HCT116 (cell line): ENCODE results near the gene CLASP2. TPM values are rescaled to one million over a fixed set of nuclear protein-coding genes. Genes with fewer than 3 reads are reported as not detected.

Experiments
- ATAC-seq: fragments of 200-7000 bp; cut with Tn5 transposase; 2 replicates; pipeline ENCODE4 v1.9.1; 2020; ENCODE audit warnings: mild to moderate bottlenecking, moderate library complexity
- BruUV-seq: library from RNA; stranded (reverse); fragments of 400-500 nt; replicated peaks from 2 replicates; lab custom pipeline; 2021; lab: Mats Ljungman, UMichigan
- CTCF ChIA-PET: fragments of 300-600 bp; sonication (Branson Sonifier 250); formaldehyde crosslinking; loops from one replicate; lab custom pipeline; 2021; ENCODE audit warnings: antibody characterized with exemption; lab: Charles Lee
- POLR2A ChIA-PET: fragments of 300-600, 350-600 bp; sonication (Branson Sonifier 250); formaldehyde crosslinking; loops from one replicate; lab custom pipeline; 2021; ENCODE audit warnings: antibody characterized with exemption; lab: Charles Lee
- RAD21 ChIA-PET, 2 experiments: fragments of 300-600 bp; sonication (Branson Sonifier 250); formaldehyde crosslinking; loops; one replicate each; lab custom pipeline; 2023; ENCODE audit warnings: low total read pairs in 2 of 2; ENCODE audit not compliant: uncharacterized antibody in 2 of 2, unreplicated experiment in 2 of 2, low non-redundant PET in 1 of 2; lab: Charles Lee
- DNase-seq: peaks from one replicate; pipeline ENCODE4 v3.0.0-alpha.2; 2010; ENCODE audit warnings: low read depth, low spot score
- H2AFZ ChIP-seq: fragments of 200-600 bp; shearing (Covaris generic), sonication (generic); 2 replicates; pipeline ENCODE4 v1.6.1; 2017; ENCODE audit warnings: low read depth, mixed run types, mixed read lengths, antibody characterized with exemption, low read length; ENCODE audit not compliant: poor library complexity, severe bottlenecking
- H3K27ac ChIP-seq: 2 replicates; pipeline ENCODE4 v1.5.1; 2012; ENCODE audit warnings: low read depth, low read length
- H3K27me3 ChIP-seq: fragments of 200-600 bp; sonication (generic); 2 replicates; pipeline ENCODE4 v1.6.1; 2016; ENCODE audit warnings: mixed run types, low read length, mixed read lengths; ENCODE audit not compliant: insufficient read depth
- H3K36me3 ChIP-seq, 2 experiments: fragments of 200-500 bp in 1 of 2; fragments of 200-600 bp in 1 of 2; sonication (Bioruptor generic) in 1 of 2; sonication (generic) in 1 of 2; 2 replicates each; pipeline versions ENCODE4 v1.5.1 to v1.6.1; 2014 to 2016; ENCODE audit warnings: low read length in 2 of 2, inconsistent platforms in 1 of 2, mixed read lengths in 1 of 2, mixed run types in 1 of 2; ENCODE audit not compliant: insufficient read depth in 2 of 2, control insufficient read depth in 1 of 2
- H3K4me1 ChIP-seq, 2 experiments: fragments of 200-600 bp in 1 of 2; sonication (generic) in 1 of 2; 2 replicates each; pipeline versions ENCODE4 v1.5.1 to v1.6.1; 2012 to 2017; ENCODE audit warnings: low read length in 2 of 2, inconsistent platforms in 1 of 2, mild to moderate bottlenecking in 1 of 2, mixed read lengths in 1 of 2, mixed run types in 1 of 2, moderate library complexity in 1 of 2; ENCODE audit not compliant: insufficient read depth in 2 of 2, control insufficient read depth in 1 of 2
- H3K4me2 ChIP-seq: fragments of 200-600 bp; sonication (generic); 2 replicates; pipeline ENCODE4 v1.6.1; 2017; ENCODE audit warnings: mixed run types, low read length, mixed read lengths
- H3K4me3 ChIP-seq, 2 experiments: fragments of 200-600 bp in 1 of 2; sonication (generic) in 1 of 2; replicated peaks in 1 of 2; 2 replicates each; pipeline ENCODE4 v1.5.1; 2011 to 2016; ENCODE audit warnings: low read length in 2 of 2, control low read depth in 1 of 2, low read depth in 1 of 2, mild to moderate bottlenecking in 1 of 2, mixed read lengths in 1 of 2, mixed run types in 1 of 2
- H3K79me2 ChIP-seq: fragments of 200-600 bp; sonication (generic); 2 replicates; pipeline ENCODE4 v1.6.1; 2017; ENCODE audit warnings: mild to moderate bottlenecking, mixed run types, low read length, moderate library complexity, mixed read lengths; ENCODE audit not compliant: insufficient read depth
- H3K9ac ChIP-seq: fragments of 200-600 bp; sonication (generic); 2 replicates; pipeline ENCODE4 v1.6.1; 2016; ENCODE audit warnings: low read length, mixed read lengths
- H3K9me2 ChIP-seq: fragments of 200-600 bp; sonication (generic), shearing (Covaris generic); 2 replicates; pipeline ENCODE4 v1.6.1; 2017; ENCODE audit warnings: mixed run types, mild to moderate bottlenecking, moderate library complexity; ENCODE audit not compliant: insufficient read depth
- H3K9me3 ChIP-seq, 2 experiments: fragments of 200-500 bp in 1 of 2; fragments of 200-600 bp in 1 of 2; sonication (Bioruptor generic) in 1 of 2; sonication (generic) in 1 of 2; 2 replicates each; pipeline ENCODE4 v1.6.1; 2014 to 2017; ENCODE audit warnings: low read length in 2 of 2, mixed read lengths in 2 of 2, inconsistent platforms in 1 of 2, low read depth in 1 of 2, mild to moderate bottlenecking in 1 of 2, mixed run types in 1 of 2, moderate library complexity in 1 of 2; ENCODE audit not compliant: control insufficient read depth in 1 of 2, insufficient read depth in 1 of 2
- H4K20me1 ChIP-seq: fragments of 200-600 bp; sonication (generic), shearing (Covaris generic); 2 replicates; pipeline ENCODE4 v1.6.1; 2017; ENCODE audit warnings: mixed run types, mild to moderate bottlenecking, moderate library complexity; ENCODE audit not compliant: insufficient read depth
- EZH2 ChIP-seq: fragments of 200-600 bp; sonication (generic); IDR thresholded peaks from 2 replicates; pipeline ENCODE4 v1.6.1; 2017; ENCODE audit warnings: antibody characterized with exemption, mixed run types
- POLR2A ChIP-seq: IDR thresholded peaks from 2 replicates; pipeline ENCODE4 v1.7.0; 2011; ENCODE audit warnings: borderline replicate concordance; ENCODE audit not compliant: insufficient read depth, insufficient read length; ENCODE audit errors: extremely low read depth
- RAD21 ChIP-seq: IDR thresholded peaks from 2 replicates; pipeline ENCODE4 v1.6.1; 2012; ENCODE audit warnings: low read depth, mild to moderate bottlenecking
- SP1 ChIP-seq: IDR thresholded peaks from 2 replicates; pipeline ENCODE4 v1.6.1; 2012; ENCODE audit warnings: low read depth
- TCF7L2 ChIP-seq: IDR thresholded peaks from 2 replicates; pipeline ENCODE4 v1.7.0; 2011; ENCODE audit warnings: borderline replicate concordance, inconsistent platforms; ENCODE audit not compliant: insufficient read depth, insufficient read length; ENCODE audit errors: extremely low read depth
- intact Hi-C: fragments of 100-400 bp; cut with micrococcal nuclease; formaldehyde crosslinking; loops from 2 replicates; pipeline ENCODE4 v1.10.0; 2022
- total RNA-seq: library from RNA; stranded (reverse); gene quantifications from one replicate; pipeline ENCODE4 v1.2.1, GENCODE V29; 2021; ENCODE audit not compliant: unreplicated experiment
- TF ChIP-seq, protein P1 (sequence below), 3 experiments: fragments of 200-600 bp in 1 of 3; sonication (generic) in 1 of 3; IDR thresholded peaks in 2 of 3; conservative IDR thresholded peaks in 1 of 3; 2 replicates each; pipeline ENCODE4 v1.5.1; 2012 to 2017; ENCODE audit warnings: low read depth in 2 of 3, low read length in 2 of 3, antibody characterized with exemption in 1 of 3, borderline replicate concordance in 1 of 3, control low read depth in 1 of 3, mild to moderate bottlenecking in 1 of 3, mixed read lengths in 1 of 3, mixed run types in 1 of 3, moderate library complexity in 1 of 3; ENCODE audit not compliant: insufficient read depth in 1 of 3
- TF ChIP-seq, protein P2 (sequence below): IDR thresholded peaks from 2 replicates; pipeline ENCODE4 v1.6.1; 2012; ENCODE audit warnings: low read depth

The CLASP2 gene
- total RNA-seq, 1 experiment from 2014 or later, result 36.3 TPM

GRCh38 chr3:33597257-33597689, 120.8 kb downstream of the CLASP2 start:
- CTCF ChIA-PET, result no interaction called here
- Histone ChIP-seq H3K79me2 (no peaks in the 10 kb centered on the region), H4K20me1 (no peaks in the 10 kb centered on the region), H3K9me2 (no peaks in the 10 kb centered on the region), H3K4me1 (no peaks in the 10 kb centered on the region), H3K27ac (no peak overlapping the region), H2AFZ (no peak overlapping the region), H3K27me3 (no peaks in the 10 kb centered on the region), H3K36me3 (0 out of 4 replicates have a peak, but pooled peaks cover 0 to under 1% of the 10 kb centered on the region in 2 experiments), H3K9me3 (no peaks in the 10 kb centered on the region), H3K4me3 (no peak overlapping the region), H3K9ac (no peak overlapping the region), H3K4me2 (no peak overlapping the region)
- TF ChIP-seq TCF7L2 (no peak), POLR2A (no peak), EZH2 (no peak), RAD21 (no peak), SP1 (no peak)
- TF ChIP-seq, protein P1, sequence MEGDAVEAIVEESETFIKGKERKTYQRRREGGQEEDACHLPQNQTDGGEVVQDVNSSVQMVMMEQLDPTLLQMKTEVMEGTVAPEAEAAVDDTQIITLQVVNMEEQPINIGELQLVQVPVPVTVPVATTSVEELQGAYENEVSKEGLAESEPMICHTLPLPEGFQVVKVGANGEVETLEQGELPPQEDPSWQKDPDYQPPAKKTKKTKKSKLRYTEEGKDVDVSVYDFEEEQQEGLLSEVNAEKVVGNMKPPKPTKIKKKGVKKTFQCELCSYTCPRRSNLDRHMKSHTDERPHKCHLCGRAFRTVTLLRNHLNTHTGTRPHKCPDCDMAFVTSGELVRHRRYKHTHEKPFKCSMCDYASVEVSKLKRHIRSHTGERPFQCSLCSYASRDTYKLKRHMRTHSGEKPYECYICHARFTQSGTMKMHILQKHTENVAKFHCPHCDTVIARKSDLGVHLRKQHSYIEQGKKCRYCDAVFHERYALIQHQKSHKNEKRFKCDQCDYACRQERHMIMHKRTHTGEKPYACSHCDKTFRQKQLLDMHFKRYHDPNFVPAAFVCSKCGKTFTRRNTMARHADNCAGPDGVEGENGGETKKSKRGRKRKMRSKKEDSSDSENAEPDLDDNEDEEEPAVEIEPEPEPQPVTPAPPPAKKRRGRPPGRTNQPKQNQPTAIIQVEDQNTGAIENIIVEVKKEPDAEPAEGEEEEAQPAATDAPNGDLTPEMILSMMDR (IDR thresholded peaks at IDR 0.05 in 2 of 3, conservative IDR thresholded peaks at IDR 0.05 in 1 of 3; ENCODE audit: borderline replicate concordance in 1 of 3, insufficient read depth in 1 of 3, low read depth in 2 of 3, low read length in 2 of 3), result no peak
- TF ChIP-seq, protein P2, sequence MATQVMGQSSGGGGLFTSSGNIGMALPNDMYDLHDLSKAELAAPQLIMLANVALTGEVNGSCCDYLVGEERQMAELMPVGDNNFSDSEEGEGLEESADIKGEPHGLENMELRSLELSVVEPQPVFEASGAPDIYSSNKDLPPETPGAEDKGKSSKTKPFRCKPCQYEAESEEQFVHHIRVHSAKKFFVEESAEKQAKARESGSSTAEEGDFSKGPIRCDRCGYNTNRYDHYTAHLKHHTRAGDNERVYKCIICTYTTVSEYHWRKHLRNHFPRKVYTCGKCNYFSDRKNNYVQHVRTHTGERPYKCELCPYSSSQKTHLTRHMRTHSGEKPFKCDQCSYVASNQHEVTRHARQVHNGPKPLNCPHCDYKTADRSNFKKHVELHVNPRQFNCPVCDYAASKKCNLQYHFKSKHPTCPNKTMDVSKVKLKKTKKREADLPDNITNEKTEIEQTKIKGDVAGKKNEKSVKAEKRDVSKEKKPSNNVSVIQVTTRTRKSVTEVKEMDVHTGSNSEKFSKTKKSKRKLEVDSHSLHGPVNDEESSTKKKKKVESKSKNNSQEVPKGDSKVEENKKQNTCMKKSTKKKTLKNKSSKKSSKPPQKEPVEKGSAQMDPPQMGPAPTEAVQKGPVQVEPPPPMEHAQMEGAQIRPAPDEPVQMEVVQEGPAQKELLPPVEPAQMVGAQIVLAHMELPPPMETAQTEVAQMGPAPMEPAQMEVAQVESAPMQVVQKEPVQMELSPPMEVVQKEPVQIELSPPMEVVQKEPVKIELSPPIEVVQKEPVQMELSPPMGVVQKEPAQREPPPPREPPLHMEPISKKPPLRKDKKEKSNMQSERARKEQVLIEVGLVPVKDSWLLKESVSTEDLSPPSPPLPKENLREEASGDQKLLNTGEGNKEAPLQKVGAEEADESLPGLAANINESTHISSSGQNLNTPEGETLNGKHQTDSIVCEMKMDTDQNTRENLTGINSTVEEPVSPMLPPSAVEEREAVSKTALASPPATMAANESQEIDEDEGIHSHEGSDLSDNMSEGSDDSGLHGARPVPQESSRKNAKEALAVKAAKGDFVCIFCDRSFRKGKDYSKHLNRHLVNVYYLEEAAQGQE, result no peak
- BruUV-seq, result no TSS peak
- POLR2A ChIA-PET, result no interaction called here
- intact Hi-C loops, result no loop called here
- ATAC-seq (no peak), DNase-seq (no peak)
- RAD21 ChIA-PET, result interaction anchor here in 1 of 2 experiments (0.7 kb wide), 1 partner anchor 284 kb away, joined by 3 read pairs; no protein-coding TSS in a partner anchor
